C4-2B (cell line): ENCODE results near the gene NLGN1.

Experiments
- ZFX ChIP-seq: fragments of 450-650 bp; IDR thresholded peaks from 2 replicates; pipeline ENCODE4 v1.6.1; 2017
- TF ChIP-seq, protein P1 (sequence below): fragments of 450-650 bp; conservative IDR thresholded peaks from 2 replicates; pipeline ENCODE4 v1.5.1; 2017; ENCODE audit warnings: mild to moderate bottlenecking

DNA sequence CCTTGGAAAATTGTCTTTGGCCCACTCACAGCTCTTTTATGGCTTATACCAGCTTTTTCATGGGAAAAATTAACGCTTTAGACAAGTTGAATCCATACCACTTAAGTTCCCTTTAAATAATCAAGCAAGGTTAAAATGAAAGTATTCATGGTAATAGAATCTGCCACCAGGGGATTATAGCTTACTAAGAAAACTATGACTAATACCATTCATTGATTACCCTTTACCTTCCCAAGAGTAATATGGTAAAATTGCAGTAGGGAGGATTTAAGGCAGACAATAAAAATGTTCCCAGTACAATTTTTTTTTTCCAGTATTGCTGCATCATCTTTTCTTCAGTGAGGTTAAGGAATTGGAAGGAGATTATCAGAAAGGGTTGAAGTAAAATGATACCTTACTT is 820.5 kb downstream of the NLGN1 start:
- TF ChIP-seq, protein P1, sequence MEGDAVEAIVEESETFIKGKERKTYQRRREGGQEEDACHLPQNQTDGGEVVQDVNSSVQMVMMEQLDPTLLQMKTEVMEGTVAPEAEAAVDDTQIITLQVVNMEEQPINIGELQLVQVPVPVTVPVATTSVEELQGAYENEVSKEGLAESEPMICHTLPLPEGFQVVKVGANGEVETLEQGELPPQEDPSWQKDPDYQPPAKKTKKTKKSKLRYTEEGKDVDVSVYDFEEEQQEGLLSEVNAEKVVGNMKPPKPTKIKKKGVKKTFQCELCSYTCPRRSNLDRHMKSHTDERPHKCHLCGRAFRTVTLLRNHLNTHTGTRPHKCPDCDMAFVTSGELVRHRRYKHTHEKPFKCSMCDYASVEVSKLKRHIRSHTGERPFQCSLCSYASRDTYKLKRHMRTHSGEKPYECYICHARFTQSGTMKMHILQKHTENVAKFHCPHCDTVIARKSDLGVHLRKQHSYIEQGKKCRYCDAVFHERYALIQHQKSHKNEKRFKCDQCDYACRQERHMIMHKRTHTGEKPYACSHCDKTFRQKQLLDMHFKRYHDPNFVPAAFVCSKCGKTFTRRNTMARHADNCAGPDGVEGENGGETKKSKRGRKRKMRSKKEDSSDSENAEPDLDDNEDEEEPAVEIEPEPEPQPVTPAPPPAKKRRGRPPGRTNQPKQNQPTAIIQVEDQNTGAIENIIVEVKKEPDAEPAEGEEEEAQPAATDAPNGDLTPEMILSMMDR, result no peak; the same call in 1 of the 2 replicates
- no peak for TF ChIP-seq ZFX
